ENCODE measurements around the gene DOCK9.

DOCK9 gene

GRCh38 chr13:98972059-98972458, 5.8 kb downstream of the DOCK9 start:
- DNase-seq (no peak), ATAC-seq (no peak)
- Mint-ChIP-seq H3K9me3 (no peaks in the 10 kb centered on the region), H3K27me3 (no peaks in the 10 kb centered on the region), H3K4me1 (peaks cover 66% of the 10 kb centered on the region), H3K27ac (no peak overlapping the region), H3K4me3 (no peak overlapping the region)

- H3K27me3 Mint-ChIP-seq: no peaks in the 10 kb centered on the region
- no peak overlapping the region for H3K4me3 Mint-ChIP-seq
- no peaks in the 10 kb centered on the region for H3K9me3 Mint-ChIP-seq
- no peak overlapping the region for H3K27ac Mint-ChIP-seq
- peaks cover 49% of the 10 kb centered on the region for H3K4me1 Mint-ChIP-seq
- no peak for ATAC-seq
- no peak for DNase-seq
These were observed 7.5 kb downstream of the DOCK9 start for GRCh38 chr13:98970330-98970729.

DNA sequence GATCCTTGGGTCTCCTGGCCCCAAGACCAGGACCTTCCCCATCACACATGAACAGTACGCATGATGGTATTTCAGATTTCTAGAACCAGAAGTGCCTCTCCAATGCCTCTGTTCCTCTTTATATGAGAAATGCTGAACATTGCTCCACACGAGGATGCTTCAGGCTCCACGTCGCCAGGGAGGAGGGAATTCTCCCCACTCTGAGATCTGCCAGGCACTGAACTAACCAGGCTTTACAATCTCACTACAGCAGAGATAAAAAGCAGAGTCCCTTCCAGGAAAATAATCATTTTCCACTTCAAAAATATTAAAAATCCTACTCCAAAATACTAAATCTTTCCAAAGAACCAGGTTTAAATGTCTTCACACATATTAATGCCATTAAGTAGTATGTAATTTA, 10.4 kb downstream of the DOCK9 start:
- H3K4me1 Mint-ChIP-seq: peaks cover 32% of the 10 kb centered on the region
- H3K4me3 Mint-ChIP-seq: no peak overlapping the region
- H3K9me3 Mint-ChIP-seq: peaks cover 0 to 7% of the 10 kb centered on the region in 2 donors
- no peaks in the 10 kb centered on the region for H3K27me3 Mint-ChIP-seq
- no peak for ATAC-seq
- H3K27ac Mint-ChIP-seq: peak overlapping the region; percentile 6 to 29
- no peak for DNase-seq

- no peak for ATAC-seq
- H3K27me3 Mint-ChIP-seq: no peaks in the 10 kb centered on the region
- H3K4me3 Mint-ChIP-seq: no peak overlapping the region
- no peak overlapping the region for H3K27ac Mint-ChIP-seq
- peaks cover 0 to 7% of the 10 kb centered on the region in 2 donors for H3K9me3 Mint-ChIP-seq
- H3K4me1 Mint-ChIP-seq: peaks cover 30% of the 10 kb centered on the region
- no peak for DNase-seq
These were observed 11.8 kb downstream of the DOCK9 start for GRCh38 chr13:98966019-98966418.

DNA sequence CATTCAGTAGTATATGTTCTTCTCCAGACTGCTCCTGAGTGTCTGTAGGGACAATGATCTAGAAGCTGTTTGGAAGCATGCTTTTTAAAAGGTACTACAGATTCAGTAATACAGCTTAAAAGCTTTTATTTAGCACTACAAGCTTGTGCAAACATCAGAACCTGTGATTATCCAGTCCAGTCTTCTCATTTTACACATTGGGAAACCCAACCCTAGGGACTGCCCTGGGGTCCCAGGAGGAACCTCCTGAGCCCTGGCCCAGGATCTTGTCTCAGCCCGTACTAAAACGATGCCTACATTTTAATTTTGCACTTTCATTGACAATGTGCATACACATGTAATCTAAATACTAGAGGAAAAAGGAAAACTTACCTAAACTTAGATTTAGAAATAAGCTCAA, 12.5 kb downstream of the DOCK9 start:
- no peak overlapping the region for H3K27ac Mint-ChIP-seq
- H3K4me3 Mint-ChIP-seq: no peak overlapping the region
- DNase-seq (no peak), ATAC-seq (no peak)
- H3K9me3 Mint-ChIP-seq: peaks cover 0 to 7% of the 10 kb centered on the region in 2 donors
- H3K27me3 Mint-ChIP-seq: no peaks in the 10 kb centered on the region
- peaks cover 30% of the 10 kb centered on the region for H3K4me1 Mint-ChIP-seq

DNA sequence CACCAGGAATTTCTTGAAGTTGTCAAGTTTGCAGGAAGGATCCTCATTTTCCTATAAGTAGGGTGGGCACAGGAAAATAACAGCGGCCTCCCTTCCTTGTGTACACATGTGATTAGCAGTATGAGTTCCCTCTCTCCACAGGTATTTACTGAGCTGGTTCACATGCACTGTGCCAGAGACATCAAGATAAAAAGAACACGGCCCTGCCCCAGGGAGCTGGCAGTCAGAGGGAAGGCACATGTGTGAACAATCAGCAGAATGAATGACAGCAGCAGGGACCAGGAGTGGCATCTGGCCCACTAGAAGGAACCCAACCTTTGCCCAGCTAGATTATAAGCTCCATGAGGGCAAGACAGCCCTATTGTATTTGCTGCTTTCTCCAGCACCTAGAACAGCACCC, 13.9 kb downstream of the DOCK9 start:
- Mint-ChIP-seq H3K27ac (no peak overlapping the region), H3K4me3 (no peak overlapping the region), H3K9me3 (peaks cover 0 to 7% of the 10 kb centered on the region in 2 donors), H3K4me1 (peaks cover 25% of the 10 kb centered on the region), H3K27me3 (no peaks in the 10 kb centered on the region)
- DNase-seq: no peak
- ATAC-seq: no peak

DNA sequence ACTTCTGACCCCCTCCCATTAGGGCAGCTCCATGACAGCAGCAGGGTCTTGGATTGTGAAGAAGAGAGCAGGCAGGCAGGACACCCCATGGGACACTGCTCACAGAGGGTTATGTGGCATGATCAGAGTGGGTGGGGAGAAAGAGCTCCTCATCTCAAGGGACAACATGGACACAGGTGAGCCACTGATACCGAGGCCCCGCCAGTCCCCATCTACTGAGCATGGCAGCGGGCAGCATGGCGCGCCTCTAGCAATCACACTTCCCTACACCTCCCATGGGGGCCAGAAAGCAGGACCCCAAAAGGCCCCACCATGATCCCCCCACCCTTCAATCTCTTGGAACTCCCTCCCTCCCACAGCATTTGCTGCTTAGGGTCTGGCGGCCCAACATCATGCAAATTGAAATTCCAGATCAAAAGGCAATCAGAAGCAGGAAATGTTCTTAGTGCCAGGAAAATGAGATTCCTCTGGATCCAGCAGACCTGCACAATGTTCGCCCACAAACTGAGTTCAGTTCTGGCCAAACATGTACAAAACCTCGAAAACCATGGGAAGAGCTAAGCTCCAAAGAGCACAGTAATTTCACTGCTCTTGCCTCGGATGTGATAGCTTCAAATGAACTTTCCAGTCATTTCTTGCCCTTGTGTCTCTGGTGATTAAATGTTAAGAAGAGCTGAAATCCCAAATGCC, 14.8 kb downstream of the DOCK9 start:
- H3K4me3 Mint-ChIP-seq: no peak overlapping the region
- H3K27me3 Mint-ChIP-seq: no peaks in the 10 kb centered on the region
- H3K9me3 Mint-ChIP-seq: peaks cover 0 to 7% of the 10 kb centered on the region in 2 donors
- no peak for ATAC-seq
- H3K27ac Mint-ChIP-seq: peak overlapping the region in 1 of 2 donors; percentile 19
- DNase-seq: no peak
- H3K4me1 Mint-ChIP-seq: peaks cover 21% of the 10 kb centered on the region

DNA sequence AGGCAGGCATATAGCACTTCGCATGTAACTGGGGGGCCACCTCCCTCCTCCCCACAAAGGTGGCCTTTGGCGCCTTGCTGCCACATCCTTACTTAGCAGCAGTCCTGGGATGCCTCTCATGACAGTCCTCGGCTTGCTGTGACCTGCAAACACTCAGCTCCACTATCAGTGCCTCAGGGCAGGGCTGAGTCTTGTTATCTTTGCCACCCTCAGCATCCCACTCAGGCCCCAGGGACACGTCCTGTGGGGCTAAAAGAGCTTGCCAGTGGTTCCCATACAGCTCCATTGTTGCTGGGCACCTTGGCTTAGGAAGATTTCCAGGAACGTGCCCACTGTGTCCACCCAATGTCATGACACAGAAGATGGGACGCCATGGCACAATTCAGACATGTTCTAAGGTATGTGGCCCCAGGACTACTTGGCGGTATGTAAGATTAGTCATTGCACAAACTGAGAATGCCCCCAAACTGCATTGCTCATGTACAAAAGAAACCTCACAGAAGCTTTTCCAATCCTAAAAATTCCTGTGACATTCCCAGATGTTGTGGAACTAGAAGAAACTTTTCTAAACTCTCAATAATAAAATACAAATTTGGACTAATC, 16.3 kb downstream of the DOCK9 start:
- no peaks in the 10 kb centered on the region for H3K27me3 Mint-ChIP-seq
- DNase-seq (no peak), ATAC-seq (no peak)
- peaks cover 0 to 7% of the 10 kb centered on the region in 2 donors for H3K9me3 Mint-ChIP-seq
- no peak overlapping the region for H3K4me3 Mint-ChIP-seq
- peak overlapping the region in 1 of 2 donors; percentile 54 for H3K27ac Mint-ChIP-seq
- H3K4me1 Mint-ChIP-seq: peaks cover 21% of the 10 kb centered on the region

- Mint-ChIP-seq H3K27ac (peak overlapping the region in 1 of 2 donors; percentile 54), H3K9me3 (peaks cover 0 to 7% of the 10 kb centered on the region in 2 donors), H3K4me1 (peaks cover 21% of the 10 kb centered on the region), H3K4me3 (no peak overlapping the region), H3K27me3 (no peaks in the 10 kb centered on the region)
- ATAC-seq: no peak
- no peak for DNase-seq
These were observed 17.0 kb downstream of the DOCK9 start for GRCh38 chr13:98960606-98961502.

DNA sequence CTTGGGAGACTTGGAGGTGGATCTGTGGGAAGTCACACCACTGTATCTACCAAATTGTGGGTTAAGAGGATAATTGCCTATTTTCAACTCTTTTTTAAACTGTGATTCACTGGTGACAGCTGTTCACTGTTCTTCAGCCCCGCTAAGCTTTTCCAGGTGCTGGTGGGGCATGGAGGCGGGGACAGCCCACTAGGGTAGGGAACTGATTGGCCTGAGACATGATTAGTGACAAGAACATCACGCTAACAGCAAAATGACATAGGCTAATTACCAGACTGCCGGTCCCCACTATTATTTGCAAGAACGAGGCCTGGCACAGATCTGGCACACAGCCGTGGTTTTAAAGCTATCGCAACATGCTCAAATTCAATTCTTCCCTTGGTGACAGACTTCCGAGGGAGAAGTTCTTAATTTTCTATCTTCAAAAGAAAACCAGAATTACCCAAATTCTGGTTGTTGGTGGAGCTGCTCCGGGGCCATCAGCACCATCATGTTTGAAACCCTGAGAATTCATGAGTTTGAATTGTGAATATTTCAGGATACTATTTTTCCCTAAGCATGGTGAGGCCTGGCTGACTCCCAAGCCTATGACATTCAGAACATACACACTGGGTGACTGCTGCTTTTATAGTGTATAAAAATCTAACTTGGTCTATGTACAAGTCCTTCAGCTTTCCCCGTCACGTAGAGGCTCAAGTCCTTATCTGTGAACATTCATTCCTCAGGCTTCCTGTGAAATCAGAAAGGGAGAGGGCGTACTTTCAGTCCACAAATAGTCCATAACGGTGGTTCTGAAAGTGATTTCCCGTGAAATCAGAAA, 17.9 kb downstream of the DOCK9 start:
- H3K9me3 Mint-ChIP-seq: peaks cover 0 to 7% of the 10 kb centered on the region in 2 donors
- H3K4me3 Mint-ChIP-seq: no peak overlapping the region
- DNase-seq (no peak), ATAC-seq (no peak)
- no peaks in the 10 kb centered on the region for H3K27me3 Mint-ChIP-seq
- peaks cover 21% of the 10 kb centered on the region for H3K4me1 Mint-ChIP-seq
- peak overlapping the region in 1 of 2 donors; percentile 79 for H3K27ac Mint-ChIP-seq

DNA sequence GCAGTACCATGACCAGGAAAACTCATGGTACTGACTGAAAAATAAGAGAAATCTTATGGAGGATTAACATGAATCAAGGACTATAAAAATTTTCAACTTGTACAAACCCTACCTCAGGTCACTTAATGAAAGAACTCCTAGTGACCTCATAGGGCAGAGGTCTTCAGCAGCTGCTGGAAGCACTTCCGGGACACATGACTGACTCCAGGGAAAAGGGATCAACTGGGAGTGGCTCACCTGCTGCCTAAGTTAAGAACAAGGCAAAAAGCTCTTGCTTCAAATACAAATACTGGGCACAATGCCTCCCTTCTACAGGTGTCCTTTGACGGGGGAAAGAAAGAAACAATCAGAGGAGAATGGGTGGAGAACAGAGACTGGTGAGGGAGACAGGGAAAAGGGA, 18.6 kb downstream of the DOCK9 start:
- Mint-ChIP-seq H3K4me3 (no peak overlapping the region), H3K27me3 (no peaks in the 10 kb centered on the region), H3K9me3 (peaks cover 0 to 5% of the 10 kb centered on the region in 2 donors), H3K27ac (peak overlapping the region in 1 of 2 donors; percentile 79), H3K4me1 (peaks cover 20% of the 10 kb centered on the region)
- DNase-seq (no peak), ATAC-seq (no peak)

GRCh38 chr13:98958443-98958794, 19.4 kb downstream of the DOCK9 start:
- H3K27ac Mint-ChIP-seq: no peak overlapping the region
- no peak for DNase-seq
- H3K4me3 Mint-ChIP-seq: no peak overlapping the region
- no peak for ATAC-seq
- H3K27me3 Mint-ChIP-seq: no peaks in the 10 kb centered on the region
- H3K4me1 Mint-ChIP-seq: peaks cover 16% of the 10 kb centered on the region
- no peaks in the 10 kb centered on the region for H3K9me3 Mint-ChIP-seq

DNA sequence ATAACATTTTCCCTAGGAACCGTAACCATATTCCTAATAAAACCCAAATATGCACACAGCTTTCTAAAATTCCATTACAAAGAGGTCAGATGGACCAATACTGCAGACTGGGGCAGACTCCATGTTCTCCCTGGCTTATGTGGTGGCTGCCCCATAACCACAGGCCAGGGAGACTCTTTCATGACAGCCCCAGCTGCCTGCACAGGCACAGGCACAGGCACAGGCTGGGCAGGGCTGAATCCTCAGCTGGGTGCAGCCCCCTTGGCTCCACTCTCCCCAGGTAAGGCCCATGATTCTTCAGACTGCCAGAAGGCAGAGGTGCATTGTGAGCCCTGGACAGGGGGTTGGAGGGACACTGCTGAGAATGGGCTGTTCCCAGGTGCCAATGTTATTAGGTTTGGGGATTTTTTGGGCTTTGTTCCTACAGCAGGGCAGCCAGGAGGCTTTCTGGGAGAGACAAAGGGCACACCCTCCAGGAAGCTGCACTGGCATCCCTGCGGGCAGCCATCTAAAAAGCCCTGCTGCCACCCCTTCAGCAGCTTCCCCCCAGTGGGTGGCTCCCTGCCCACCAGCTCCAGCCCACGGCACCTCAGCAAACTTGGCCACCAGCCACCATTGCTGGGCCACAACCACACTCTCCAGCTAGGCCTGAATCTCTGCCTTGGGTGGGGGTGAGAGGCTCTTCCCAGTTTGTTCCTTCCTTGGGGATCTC, 20.0 kb downstream of the DOCK9 start:
- H3K4me1 Mint-ChIP-seq: peaks cover 16% of the 10 kb centered on the region
- no peaks in the 10 kb centered on the region for H3K9me3 Mint-ChIP-seq
- no peak overlapping the region for H3K4me3 Mint-ChIP-seq
- H3K27ac Mint-ChIP-seq: no peak overlapping the region
- no peak for ATAC-seq
- H3K27me3 Mint-ChIP-seq: no peaks in the 10 kb centered on the region
- no peak for DNase-seq

DNA sequence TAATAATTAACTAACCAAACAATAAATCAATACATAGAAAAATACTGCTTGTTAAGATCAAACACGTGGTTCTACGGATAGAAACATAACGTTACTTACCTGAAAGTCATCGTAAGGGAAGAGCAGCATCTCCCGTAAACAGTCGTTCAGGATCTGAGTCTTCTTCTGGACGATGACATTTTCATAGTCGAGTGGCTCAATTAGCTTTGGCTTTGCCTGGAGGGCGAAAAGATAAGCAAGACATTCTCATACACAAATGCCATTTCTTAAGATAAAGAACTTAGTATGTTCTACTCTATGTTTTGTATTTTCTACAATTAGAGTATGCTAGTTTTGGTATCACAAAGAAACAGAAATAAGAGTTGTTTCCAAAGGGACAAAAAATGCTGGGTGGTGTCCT, 22.5 kb downstream of the DOCK9 start:
- H3K4me1 Mint-ChIP-seq: peaks cover 8% of the 10 kb centered on the region
- DNase-seq (no peak), ATAC-seq (no peak)
- H3K27me3 Mint-ChIP-seq: no peaks in the 10 kb centered on the region
- H3K9me3 Mint-ChIP-seq: no peaks in the 10 kb centered on the region
- H3K27ac Mint-ChIP-seq: no peak overlapping the region
- H3K4me3 Mint-ChIP-seq: no peak overlapping the region

DNA sequence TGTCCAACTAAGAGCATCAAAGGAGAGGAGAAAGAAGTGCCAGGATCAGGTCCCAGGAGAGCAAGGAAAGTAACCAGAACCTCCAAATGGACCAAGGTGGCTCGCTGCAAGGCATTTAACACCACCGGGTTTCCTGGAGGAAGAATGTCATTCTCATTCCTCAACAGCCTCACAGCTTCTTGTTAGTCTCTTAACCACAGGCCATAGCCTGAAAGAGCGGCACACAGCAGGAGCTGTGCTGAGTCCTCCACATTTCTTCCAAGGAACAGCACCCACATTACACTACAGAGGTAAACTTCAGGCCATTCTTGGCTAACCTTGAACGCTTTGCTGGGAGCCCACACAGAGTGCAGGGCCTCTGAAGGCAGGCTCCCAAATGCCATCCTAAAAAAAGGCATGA, 23.6 kb downstream of the DOCK9 start:
- H3K9me3 Mint-ChIP-seq: no peaks in the 10 kb centered on the region
- H3K4me3 Mint-ChIP-seq: no peak overlapping the region
- H3K27ac Mint-ChIP-seq: peak overlapping the region in 1 of 2 donors; percentile 44
- DNase-seq (no peak), ATAC-seq (no peak)
- H3K27me3 Mint-ChIP-seq: no peaks in the 10 kb centered on the region
- H3K4me1 Mint-ChIP-seq: peaks cover 2% of the 10 kb centered on the region
